KMS-11 (cell line): ENCODE data around the gene RAI1.
"Not testable (repeated sequence)": the region's sequence is repeated elsewhere in the genome, so short reads cannot be mapped to it uniquely, and the experiment has no call there.

Experiments
- H2AFZ ChIP-seq: fragments of 200-600 bp; sonication (generic); 2 replicates; pipeline ENCODE4 v1.6.1; 2016; ENCODE audit warnings: antibody characterized with exemption, mixed run types, low read depth
- H3K27ac ChIP-seq: fragments of 200-600 bp; sonication (generic); 2 replicates; pipeline ENCODE4 v1.6.1; 2016; ENCODE audit warnings: mild to moderate bottlenecking, mixed run types
- H3K27me3 ChIP-seq: fragments of 200-600 bp; sonication (generic); 2 replicates; pipeline ENCODE4 v1.6.1; 2017; ENCODE audit warnings: mild to moderate bottlenecking, low read depth, mixed run types, moderate library complexity; ENCODE audit not compliant: insufficient read depth
- H3K36me3 ChIP-seq: fragments of 200-600 bp; sonication (generic); 2 replicates; pipeline ENCODE4 v1.6.1; 2017; ENCODE audit warnings: mild to moderate bottlenecking, mixed run types; ENCODE audit not compliant: insufficient read depth
- H3K4me1 ChIP-seq: fragments of 200-600 bp; sonication (generic); 2 replicates; pipeline ENCODE4 v1.6.1; 2016; ENCODE audit warnings: mild to moderate bottlenecking, low read depth, mixed run types; ENCODE audit not compliant: poor library complexity, severe bottlenecking
- H3K4me2 ChIP-seq: fragments of 200-600 bp; sonication (generic); 2 replicates; pipeline ENCODE4 v1.7.0; 2016; ENCODE audit warnings: mild to moderate bottlenecking, mixed run types
- H3K4me3 ChIP-seq: fragments of 200-600 bp; sonication (generic); IDR thresholded peaks from 2 replicates; pipeline ENCODE4 v1.6.1; 2017; ENCODE audit warnings: low read depth, low read length, mixed read lengths; ENCODE audit not compliant: insufficient read depth
- H3K79me2 ChIP-seq: fragments of 200-600 bp; sonication (generic); 2 replicates; pipeline ENCODE4 v1.6.1; 2016; ENCODE audit warnings: low read depth, mixed run types; ENCODE audit not compliant: insufficient read depth
- H3K9ac ChIP-seq: fragments of 200-600 bp; sonication (generic); 2 replicates; pipeline ENCODE4 v1.6.1; 2016; ENCODE audit warnings: mild to moderate bottlenecking, mixed run types
- H4K20me1 ChIP-seq: fragments of 200-600 bp; sonication (generic); 2 replicates; pipeline ENCODE4 v1.6.1; 2016; ENCODE audit warnings: mild to moderate bottlenecking, mixed run types; ENCODE audit not compliant: insufficient read depth
- TF ChIP-seq, protein P1 (sequence below): fragments of 200-600 bp; sonication (generic); conservative IDR thresholded peaks from 2 replicates; pipeline ENCODE4 v1.6.1; 2017; ENCODE audit warnings: low read depth, mild to moderate bottlenecking, antibody characterized with exemption, low read length, moderate library complexity, mixed read lengths

The RAI1 gene

DNA sequence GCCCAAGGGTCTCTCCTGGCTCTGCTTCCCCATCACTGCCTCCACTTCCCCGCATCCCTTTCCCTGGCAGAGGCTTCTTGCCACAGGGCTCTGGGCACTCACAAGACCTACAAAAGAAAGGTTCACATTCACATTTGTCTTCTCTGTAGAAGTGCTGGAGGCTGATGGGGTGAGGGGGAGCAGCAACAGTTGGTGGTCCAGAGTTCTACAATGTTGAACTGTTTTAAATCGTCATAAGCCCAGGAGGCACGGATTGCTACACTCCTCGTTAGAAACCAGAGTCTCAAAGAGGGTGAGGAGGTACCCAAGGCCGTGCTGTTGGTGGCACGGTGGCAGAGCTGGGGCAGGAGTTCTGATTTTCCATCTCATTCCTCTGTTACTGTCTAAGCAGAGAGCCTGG lies 5.8 kb upstream of the RAI1 start:
- Histone ChIP-seq H3K27me3 (no peaks in the 10 kb centered on the region), H3K9ac (no peak overlapping the region), H4K20me1 (no peaks in the 10 kb centered on the region), H3K4me1 (peaks cover 14% of the 10 kb centered on the region), H3K4me2 (no peak overlapping the region), H3K27ac (no peak overlapping the region), H3K4me3 (no peak overlapping the region), H2AFZ (no peak overlapping the region), H3K79me2 (no peaks in the 10 kb centered on the region), H3K36me3 (no peaks in the 10 kb centered on the region)
- TF ChIP-seq, protein P1, sequence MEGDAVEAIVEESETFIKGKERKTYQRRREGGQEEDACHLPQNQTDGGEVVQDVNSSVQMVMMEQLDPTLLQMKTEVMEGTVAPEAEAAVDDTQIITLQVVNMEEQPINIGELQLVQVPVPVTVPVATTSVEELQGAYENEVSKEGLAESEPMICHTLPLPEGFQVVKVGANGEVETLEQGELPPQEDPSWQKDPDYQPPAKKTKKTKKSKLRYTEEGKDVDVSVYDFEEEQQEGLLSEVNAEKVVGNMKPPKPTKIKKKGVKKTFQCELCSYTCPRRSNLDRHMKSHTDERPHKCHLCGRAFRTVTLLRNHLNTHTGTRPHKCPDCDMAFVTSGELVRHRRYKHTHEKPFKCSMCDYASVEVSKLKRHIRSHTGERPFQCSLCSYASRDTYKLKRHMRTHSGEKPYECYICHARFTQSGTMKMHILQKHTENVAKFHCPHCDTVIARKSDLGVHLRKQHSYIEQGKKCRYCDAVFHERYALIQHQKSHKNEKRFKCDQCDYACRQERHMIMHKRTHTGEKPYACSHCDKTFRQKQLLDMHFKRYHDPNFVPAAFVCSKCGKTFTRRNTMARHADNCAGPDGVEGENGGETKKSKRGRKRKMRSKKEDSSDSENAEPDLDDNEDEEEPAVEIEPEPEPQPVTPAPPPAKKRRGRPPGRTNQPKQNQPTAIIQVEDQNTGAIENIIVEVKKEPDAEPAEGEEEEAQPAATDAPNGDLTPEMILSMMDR, result no peak

DNA sequence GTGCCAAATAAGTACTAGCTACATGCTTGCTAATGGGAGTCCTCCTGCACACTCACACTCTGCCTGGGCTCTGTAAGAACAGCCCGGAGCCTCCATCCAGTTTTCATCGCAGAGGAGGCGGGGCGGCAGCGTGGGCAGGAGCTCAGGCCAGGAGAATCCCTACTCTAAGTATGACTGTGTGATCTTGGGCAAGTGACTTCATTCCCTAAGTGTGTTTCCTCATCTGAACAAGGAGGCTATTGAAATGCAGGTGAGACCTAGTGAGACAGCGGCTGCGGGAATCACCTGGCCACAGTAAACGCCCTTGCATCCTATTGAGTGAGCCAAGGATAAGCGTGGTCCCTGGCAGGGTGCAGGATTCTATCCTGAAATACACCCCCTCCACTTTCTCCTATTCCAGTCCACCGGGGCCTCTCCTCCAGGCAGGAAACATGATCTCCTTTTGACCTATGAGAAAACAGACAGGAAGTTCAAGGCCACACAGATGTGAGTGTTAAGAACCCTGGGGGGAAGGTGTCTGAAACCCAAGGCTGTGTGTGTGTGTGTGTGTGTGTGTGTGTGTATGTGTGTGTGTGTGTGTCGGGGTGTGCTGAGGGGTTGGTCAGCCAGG lies 5.2 kb upstream of the RAI1 start:
- H4K20me1 ChIP-seq, result no peaks in the 10 kb centered on the region
- H3K27me3 ChIP-seq, result no peaks in the 10 kb centered on the region
- H3K4me1 ChIP-seq, result peaks cover 19% of the 10 kb centered on the region
- no peak overlapping the region for H2AFZ ChIP-seq
- no peaks in the 10 kb centered on the region for H3K36me3 ChIP-seq
- H3K9ac ChIP-seq, result no peak overlapping the region
- no peak overlapping the region for H3K27ac ChIP-seq
- H3K4me3 ChIP-seq, result no peak overlapping the region
- H3K4me2 ChIP-seq, result no peak overlapping the region; the same call in 1 of the 2 replicates
- TF ChIP-seq, protein P1, result no peak
- H3K79me2 ChIP-seq, result no peaks in the 10 kb centered on the region

DNA sequence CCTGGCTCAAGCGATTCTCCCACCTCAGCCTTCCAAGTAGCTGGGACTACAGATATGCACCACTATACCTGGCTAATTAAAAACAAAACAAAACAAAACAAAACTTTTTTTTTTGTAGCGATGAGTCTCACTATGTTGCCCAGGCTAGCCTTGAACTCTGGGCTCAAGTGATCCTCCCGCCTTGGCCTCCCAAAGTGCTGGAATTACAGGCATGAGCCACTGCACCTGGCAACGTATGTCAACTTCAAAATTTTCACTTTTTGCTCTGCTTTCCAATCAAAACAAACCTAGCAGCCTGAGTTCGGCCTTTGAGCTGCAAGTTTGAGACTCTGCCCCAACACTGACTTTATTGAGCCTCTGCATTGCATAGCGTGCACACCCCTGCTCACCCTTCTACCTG lies 4.5 kb upstream of the RAI1 start:
- H4K20me1 ChIP-seq, result no peaks in the 10 kb centered on the region
- no peak overlapping the region for H2AFZ ChIP-seq
- H3K36me3 ChIP-seq, result no peaks in the 10 kb centered on the region
- H3K27ac ChIP-seq, result no peak overlapping the region
- no peak overlapping the region for H3K9ac ChIP-seq
- TF ChIP-seq, protein P1, result no peak
- no peak overlapping the region for H3K4me3 ChIP-seq
- no peaks in the 10 kb centered on the region for H3K79me2 ChIP-seq
- H3K4me1 ChIP-seq, result peaks cover 19% of the 10 kb centered on the region
- H3K27me3 ChIP-seq, result no peaks in the 10 kb centered on the region
- H3K4me2 ChIP-seq, result peak overlapping the region; percentile 29; the same call in 1 of the 2 replicates

DNA sequence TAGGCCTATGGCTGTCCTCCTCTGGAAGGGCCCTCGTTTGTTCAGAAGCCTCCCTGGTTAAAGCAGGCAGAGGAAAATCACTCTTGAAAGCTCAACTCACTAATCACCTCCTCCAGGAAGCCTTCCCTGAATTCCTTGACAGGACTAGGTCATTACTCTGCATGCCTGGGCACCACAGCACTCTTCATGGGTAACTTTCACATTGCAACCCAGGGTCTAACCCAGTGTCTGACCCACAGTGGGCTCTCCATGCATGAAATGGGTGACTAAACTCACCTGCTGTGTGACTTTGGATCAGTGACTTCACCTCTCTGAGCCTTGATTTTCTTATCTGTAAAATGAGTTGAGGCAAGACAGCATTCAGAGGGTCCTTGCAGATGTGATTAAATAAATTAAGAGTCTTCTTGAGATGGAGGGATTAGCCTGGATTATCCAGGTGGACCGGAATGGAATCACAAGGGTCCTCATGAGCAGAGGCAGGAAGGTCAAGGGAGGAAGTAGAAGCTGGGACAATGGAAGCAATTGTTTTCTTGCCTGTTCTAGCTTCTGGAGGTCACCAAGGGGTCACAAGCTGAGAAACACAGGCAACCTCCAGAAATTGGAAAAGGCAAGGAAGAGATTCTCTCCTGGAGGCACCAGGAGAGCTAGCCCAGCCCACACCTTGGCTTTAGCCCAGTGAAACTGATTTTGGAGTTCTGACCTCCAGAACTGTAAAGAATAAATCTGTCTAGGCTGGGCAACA lies 3.8 kb upstream of the RAI1 start:
- Histone ChIP-seq H3K4me1 (peaks cover 19% of the 10 kb centered on the region), H3K36me3 (no peaks in the 10 kb centered on the region), H3K27ac (no peak overlapping the region), H4K20me1 (no peaks in the 10 kb centered on the region), H2AFZ (no peak overlapping the region), H3K4me2 (no peak overlapping the region), H3K4me3 (no peak overlapping the region), H3K9ac (no peak overlapping the region), H3K79me2 (no peaks in the 10 kb centered on the region), H3K27me3 (no peaks in the 10 kb centered on the region)
- TF ChIP-seq, protein P1, result no peak

DNA sequence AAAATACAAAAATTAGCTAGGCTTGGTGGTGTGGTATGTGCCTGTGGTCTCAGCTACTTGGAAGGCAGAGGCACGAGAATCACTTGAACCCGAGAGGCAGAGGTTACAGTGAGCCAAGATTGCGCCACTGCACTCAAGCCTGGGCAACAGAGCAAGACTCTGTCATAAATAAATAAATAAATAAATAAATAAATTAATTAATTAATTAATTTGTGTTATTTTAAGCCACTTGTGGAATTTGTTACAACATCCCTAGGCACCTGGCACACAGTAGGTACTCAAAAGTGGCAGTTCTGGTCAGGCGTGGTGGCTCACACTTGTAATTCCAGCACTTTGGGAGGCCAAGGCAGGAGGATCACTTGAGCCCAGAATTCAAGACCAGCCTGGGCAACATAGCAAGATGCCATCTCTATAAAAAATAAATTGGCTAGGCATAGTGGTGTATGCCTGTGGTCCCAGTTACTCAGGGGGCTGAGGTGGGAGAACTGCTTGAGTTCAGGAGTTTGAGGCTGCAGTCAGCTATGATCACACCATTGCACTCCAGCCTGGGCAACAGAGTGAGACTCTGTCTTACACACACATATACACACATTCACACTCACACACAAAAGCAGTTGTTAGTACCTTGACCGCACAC lies 3.1 kb upstream of the RAI1 start:
- H3K36me3 ChIP-seq, H3K4me3 ChIP-seq, H3K4me2 ChIP-seq, H3K27ac ChIP-seq, H3K9ac ChIP-seq, H2AFZ ChIP-seq, H3K27me3 ChIP-seq, H4K20me1 ChIP-seq, H3K79me2 ChIP-seq: not testable (repeated sequence)
- peaks cover 19% of the 10 kb centered on the region for H3K4me1 ChIP-seq
